T-helper 17 cell (primary cell): ENCODE results near the gene INMT. TPM values are rescaled to one million over a fixed set of nuclear protein-coding genes. Genes with fewer than 3 reads are reported as not detected.

Experiments used
- ATAC-seq: fragments of 150-1000 bp; cut with Tn5 transposase; 2 replicates; pipeline ENCODE4 v1.10.0; 2021; ENCODE audit warnings: mild to moderate bottlenecking, moderate library complexity
- DNase-seq, 3 donors: peaks; one replicate each; pipeline versions ENCODE4 v3.0.0 to v3.0.0-alpha.2; 2020 to 2021
- H3K9me3 ChIP-seq: one replicate; pipeline ENCODE4 v1.7.0; 2013; ENCODE audit warnings: low read length, mild to moderate bottlenecking; ENCODE audit not compliant: control insufficient read depth, poor library complexity, severe bottlenecking
- H3K27ac Mint-ChIP-seq: one replicate; pipeline ENCODE4 v1.8.0; 2022; ENCODE audit warnings: mild to moderate bottlenecking, moderate library complexity, mixed read lengths
- H3K27me3 Mint-ChIP-seq: one replicate; pipeline ENCODE4 v1.8.0; 2022; ENCODE audit warnings: mixed read lengths
- H3K36me3 Mint-ChIP-seq: one replicate; pipeline ENCODE4 v1.8.0; 2022; ENCODE audit warnings: low read depth, mixed read lengths
- H3K4me1 Mint-ChIP-seq: one replicate; pipeline ENCODE4 v1.8.0; 2022; ENCODE audit warnings: mild to moderate bottlenecking, mixed read lengths
- H3K4me3 Mint-ChIP-seq: one replicate; pipeline ENCODE4 v1.8.0; 2022; ENCODE audit warnings: mild to moderate bottlenecking, moderate library complexity, mixed read lengths
- total RNA-seq, 4 donors: library from RNA in 2 of 4; stranded (reverse) in 2 of 4; gene quantifications; one replicate each; pipeline ENCODE4 v1.2.3 and lab custom pipeline; 2022 to 2026

INMT gene
- total RNA-seq, 2 donors from 2014 or later: 0.65 to 1.2 TPM

DNA sequence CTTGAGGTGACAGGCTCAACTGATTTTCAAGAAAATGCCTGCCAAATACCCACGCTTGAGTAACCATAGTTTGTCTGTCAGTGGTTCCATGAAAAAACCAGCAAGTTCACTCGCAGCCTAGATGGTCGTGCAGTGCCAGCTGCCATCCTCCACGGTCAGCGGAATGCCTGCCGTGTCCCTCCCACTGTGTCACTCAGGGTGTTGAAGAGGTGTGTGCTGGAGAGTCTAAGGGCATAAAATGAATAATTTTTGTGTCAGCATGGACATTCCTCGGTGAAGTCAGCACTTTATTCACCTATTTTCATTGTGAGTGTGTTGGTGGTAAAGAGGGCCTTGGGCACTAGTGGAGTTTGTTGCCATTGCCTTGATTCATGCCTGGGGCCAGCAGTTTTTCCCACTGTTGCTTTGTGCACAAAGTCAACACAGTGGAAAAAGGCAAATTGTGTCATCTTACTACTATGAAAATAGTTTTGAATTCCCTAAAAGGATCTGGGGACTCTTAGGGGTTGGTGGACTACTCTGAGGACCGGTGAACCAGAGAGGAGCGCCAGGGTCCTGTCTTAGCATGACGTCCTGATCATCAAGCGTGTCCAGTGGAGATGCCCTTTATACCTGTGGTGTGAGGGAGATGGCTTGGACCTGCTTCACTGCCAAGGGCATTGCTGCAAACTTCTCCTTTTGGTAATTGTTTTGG, 36.9 kb downstream of the INMT start:
- no peak for ATAC-seq
- DNase-seq: no peak
- no peaks in the 10 kb centered on the region for H3K9me3 ChIP-seq
- Mint-ChIP-seq H3K36me3 (no peaks in the 10 kb centered on the region), H3K4me1 (peaks cover 2% of the 10 kb centered on the region), H3K4me3 (no peak overlapping the region), H3K27ac (no peak overlapping the region), H3K27me3 (no peaks in the 10 kb centered on the region)

DNA sequence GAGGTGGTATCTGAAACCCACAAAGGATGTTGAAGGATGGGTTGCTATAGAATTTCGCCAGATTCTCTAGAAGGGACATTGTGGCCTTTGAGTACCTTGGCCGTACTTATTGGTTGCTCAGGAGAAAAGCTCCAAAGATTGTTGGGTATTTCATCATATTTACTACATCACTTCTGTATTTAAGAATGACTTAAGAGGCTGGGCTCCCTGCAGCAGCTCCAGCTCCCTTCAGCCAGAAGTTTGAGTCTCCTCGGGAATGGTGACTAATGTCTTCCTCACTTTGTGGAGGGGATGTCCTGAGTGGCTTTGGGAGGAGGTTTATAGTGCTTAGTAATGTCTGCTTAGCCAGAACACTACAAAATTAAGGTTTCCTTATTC, 37.4 kb downstream of the INMT start:
- DNase-seq (no peak), ATAC-seq (no peak)
- no peak overlapping the region for H3K4me3 Mint-ChIP-seq
- H3K27ac Mint-ChIP-seq: no peak overlapping the region
- H3K36me3 Mint-ChIP-seq: no peaks in the 10 kb centered on the region
- no peaks in the 10 kb centered on the region for H3K27me3 Mint-ChIP-seq
- peaks cover 2% of the 10 kb centered on the region for H3K4me1 Mint-ChIP-seq
- no peaks in the 10 kb centered on the region for H3K9me3 ChIP-seq

DNA sequence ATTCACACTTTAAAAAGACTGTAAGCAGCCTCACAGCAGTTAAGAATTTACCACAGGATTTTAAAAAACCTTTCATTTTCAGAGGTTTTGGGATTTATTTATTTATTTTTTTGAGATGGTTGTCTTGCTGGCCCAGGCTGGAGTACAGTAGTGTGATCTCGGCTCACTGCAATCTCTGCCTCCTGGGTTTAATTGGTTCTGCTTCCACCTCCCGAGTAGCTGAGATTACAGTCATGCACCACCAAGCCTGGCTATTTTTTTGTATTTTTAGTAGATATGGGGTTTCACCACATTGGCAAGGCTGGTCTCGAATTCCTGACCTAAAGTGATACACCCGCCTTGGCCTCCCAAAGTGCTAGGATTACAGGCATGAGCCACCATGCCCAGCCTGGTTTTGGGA, 38.4 kb downstream of the INMT start:
- Mint-ChIP-seq H3K36me3 (no peaks in the 10 kb centered on the region), H3K27ac (no peak overlapping the region), H3K27me3 (no peaks in the 10 kb centered on the region), H3K4me3 (no peak overlapping the region), H3K4me1 (peaks cover 2% of the 10 kb centered on the region)
- ATAC-seq (no peak), DNase-seq (no peak)
- no peaks in the 10 kb centered on the region for H3K9me3 ChIP-seq

- Mint-ChIP-seq H3K4me3 (no peak overlapping the region), H3K36me3 (no peaks in the 10 kb centered on the region), H3K27me3 (no peaks in the 10 kb centered on the region), H3K27ac (no peak overlapping the region), H3K4me1 (peaks cover 4% of the 10 kb centered on the region)
- no peak for DNase-seq
- no peaks in the 10 kb centered on the region for H3K9me3 ChIP-seq
- ATAC-seq: no peak
Observed at GRCh38 chr7:30791114-30791513, 39.2 kb downstream of the INMT start.

- DNase-seq (no peak), ATAC-seq (no peak)
- H3K27me3 Mint-ChIP-seq: no peaks in the 10 kb centered on the region
- H3K36me3 Mint-ChIP-seq: peaks cover 2% of the 10 kb centered on the region
- no peaks in the 10 kb centered on the region for H3K9me3 ChIP-seq
- H3K4me3 Mint-ChIP-seq: no peak overlapping the region
- peaks cover 5% of the 10 kb centered on the region for H3K4me1 Mint-ChIP-seq
- H3K27ac Mint-ChIP-seq: no peak overlapping the region
Observed at GRCh38 chr7:30795161-30795948, 43.4 kb downstream of the INMT start.

GRCh38 chr7:30796105-30796869, 44.4 kb downstream of the INMT start:
- Mint-ChIP-seq H3K27ac (peak overlapping the region; percentile 49), H3K4me1 (peaks cover 5% of the 10 kb centered on the region), H3K36me3 (peaks cover 2% of the 10 kb centered on the region), H3K27me3 (no peaks in the 10 kb centered on the region), H3K4me3 (no peak overlapping the region)
- no peaks in the 10 kb centered on the region for H3K9me3 ChIP-seq
- no peak for DNase-seq
- ATAC-seq: no peak

DNA sequence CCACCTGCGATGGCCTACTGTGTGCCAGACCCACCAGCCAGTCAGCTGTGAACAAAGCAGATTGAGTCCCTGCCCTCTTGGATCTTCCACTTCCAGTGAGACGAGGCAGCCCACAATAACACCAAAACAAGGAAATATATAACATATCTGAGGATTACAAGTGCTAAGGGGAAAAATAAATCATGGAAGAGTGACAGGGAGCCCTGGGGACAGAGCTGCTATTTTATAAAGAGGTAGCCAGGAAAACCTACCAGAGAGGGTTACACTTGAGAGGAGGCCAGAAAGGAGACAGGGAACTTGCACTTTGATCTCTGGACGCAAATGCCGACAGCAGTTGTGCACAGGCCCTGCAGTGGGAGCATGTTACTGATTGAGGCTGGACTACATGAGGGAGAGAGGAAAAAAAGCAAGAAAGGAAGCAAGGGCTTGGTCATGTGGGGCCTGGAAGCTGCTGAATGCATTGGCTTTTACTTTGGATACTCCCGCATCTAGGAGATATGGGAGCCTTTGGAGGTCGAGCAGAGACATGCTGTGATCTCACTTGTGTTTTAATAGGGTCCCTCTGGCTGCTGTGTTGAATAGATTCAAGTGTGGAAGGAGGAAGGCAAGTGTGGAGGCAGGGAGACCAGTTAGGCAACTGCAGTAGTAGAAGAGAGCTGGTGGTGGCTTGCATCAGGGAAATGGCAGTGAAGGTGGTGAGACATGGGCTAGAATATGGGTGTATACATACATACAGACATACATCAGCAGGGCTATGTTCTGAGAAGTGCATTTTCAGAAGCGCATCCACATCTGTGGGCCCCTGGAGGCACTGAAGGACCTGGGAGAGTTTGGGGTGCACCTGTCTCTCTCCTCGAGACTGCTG, 45.5 kb downstream of the INMT start:
- no peak for ATAC-seq
- Mint-ChIP-seq H3K27me3 (no peaks in the 10 kb centered on the region), H3K27ac (peak overlapping the region; percentile 49), H3K4me3 (no peak overlapping the region), H3K36me3 (peaks cover 2% of the 10 kb centered on the region), H3K4me1 (peaks cover 5% of the 10 kb centered on the region)
- no peaks in the 10 kb centered on the region for H3K9me3 ChIP-seq
- DNase-seq: no peak

- ATAC-seq: no peak
- Mint-ChIP-seq H3K36me3 (peaks cover 4% of the 10 kb centered on the region), H3K27me3 (no peaks in the 10 kb centered on the region), H3K27ac (no peak overlapping the region), H3K4me3 (no peak overlapping the region), H3K4me1 (peaks cover 8% of the 10 kb centered on the region)
- no peaks in the 10 kb centered on the region for H3K9me3 ChIP-seq
- no peak for DNase-seq
Observed at GRCh38 chr7:30799206-30799975, 47.5 kb downstream of the INMT start.

- Mint-ChIP-seq H3K27me3 (no peaks in the 10 kb centered on the region), H3K4me3 (no peak overlapping the region), H3K27ac (no peak overlapping the region), H3K4me1 (peaks cover 8% of the 10 kb centered on the region), H3K36me3 (peaks cover 4% of the 10 kb centered on the region)
- no peaks in the 10 kb centered on the region for H3K9me3 ChIP-seq
- DNase-seq (no peak), ATAC-seq (no peak)
Observed at GRCh38 chr7:30799976-30800661, 48.2 kb downstream of the INMT start.

- H3K4me1 Mint-ChIP-seq: peaks cover 8% of the 10 kb centered on the region
- peak; percentile 63 for ATAC-seq
- no peak overlapping the region for H3K4me3 Mint-ChIP-seq
- DNase-seq: peak in 1 of 3 donors; percentile 11
- H3K27me3 Mint-ChIP-seq: no peaks in the 10 kb centered on the region
- H3K9me3 ChIP-seq: no peaks in the 10 kb centered on the region
- H3K36me3 Mint-ChIP-seq: peaks cover 6% of the 10 kb centered on the region
- no peak overlapping the region for H3K27ac Mint-ChIP-seq
Observed at GRCh38 chr7:30800785-30801252, 48.9 kb downstream of the INMT start.

GRCh38 chr7:30802812-30803211, 50.9 kb downstream of the INMT start:
- no peaks in the 10 kb centered on the region for H3K27me3 Mint-ChIP-seq
- ATAC-seq (no peak), DNase-seq (no peak)
- peaks cover 3% of the 10 kb centered on the region for H3K36me3 Mint-ChIP-seq
- H3K4me1 Mint-ChIP-seq: peaks cover 5% of the 10 kb centered on the region
- H3K27ac Mint-ChIP-seq: no peak overlapping the region
- H3K9me3 ChIP-seq: no peaks in the 10 kb centered on the region
- no peak overlapping the region for H3K4me3 Mint-ChIP-seq
